ENCODE results near the gene GUCY1A2.
A peak's percentile ranks its signal among the peaks of the same experiment; 100 is the strongest.
"Not testable (repeated sequence)": the region's sequence is repeated elsewhere in the genome, so short reads cannot be mapped to it uniquely, and the experiment has no call there.

GUCY1A2 gene

DNA sequence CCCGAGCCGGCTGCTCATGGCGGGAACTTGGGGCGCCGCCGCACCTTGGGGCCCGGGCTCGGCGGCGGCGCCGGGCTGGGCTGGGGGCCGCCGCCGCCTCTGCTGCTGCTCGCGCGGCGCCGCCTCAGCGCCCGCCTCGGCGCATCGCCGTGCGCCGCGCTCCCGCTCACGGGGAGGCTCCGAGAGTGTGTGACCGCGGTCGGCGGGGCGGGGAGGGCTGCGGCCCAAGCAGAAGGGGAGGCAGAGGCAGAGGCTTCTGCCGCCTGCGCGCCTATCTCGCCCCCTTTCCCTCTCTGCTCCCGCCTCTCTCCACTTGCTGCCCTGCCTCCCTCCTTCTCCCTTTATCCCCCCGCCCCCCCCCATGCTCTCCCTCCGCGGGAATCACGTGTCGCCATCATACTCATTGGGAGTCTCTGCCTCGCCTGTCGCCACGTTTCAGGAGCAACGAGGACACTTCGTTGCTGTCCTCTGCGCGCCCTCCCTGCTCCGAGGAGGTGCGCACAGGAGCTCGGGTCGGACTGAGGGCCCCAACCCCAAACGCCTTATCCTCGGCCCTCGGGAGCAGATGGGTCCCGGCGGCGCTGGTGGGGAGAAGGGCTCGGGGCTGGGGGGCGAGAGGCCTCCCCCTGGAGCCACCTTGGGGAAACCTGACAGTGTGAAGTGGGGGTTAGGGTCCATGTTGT lies at the start of gene GUCY1A2:
TSS of gene GUCY1A2 (minus strand) at position 258 of the 683 bp plus-strand sequence. CDS start 421 bp downstream, outside the sequence.
- H3K27me3 ChIP-seq (ENCODE audit: control insufficient read depth in 1 of 2, insufficient read depth in 2 of 2, low read length in 2 of 2), result peaks cover 14 to 39% of the 10 kb centered on the region in 2 donors
- H3K36me3 ChIP-seq (ENCODE audit: insufficient read depth, low read length), result no peaks in the 10 kb centered on the region
- peaks cover 9% of the 10 kb centered on the region for H3K4me1 ChIP-seq (ENCODE audit: insufficient read depth, low read length)
- H3K9ac ChIP-seq (ENCODE audit: low read length), result no peak within 1 kb of the TSS
- H3K9me3 ChIP-seq (ENCODE audit: low read length), result no peaks in the 10 kb centered on the region
- peak within 1 kb of the TSS; percentile 11 to 50 for H3K4me3 ChIP-seq (ENCODE audit: low read depth in 1 of 2, low read length in 2 of 2)
- no peak within 1 kb of the TSS for H3K27ac ChIP-seq (ENCODE audit: low read depth, low read length)

DNA sequence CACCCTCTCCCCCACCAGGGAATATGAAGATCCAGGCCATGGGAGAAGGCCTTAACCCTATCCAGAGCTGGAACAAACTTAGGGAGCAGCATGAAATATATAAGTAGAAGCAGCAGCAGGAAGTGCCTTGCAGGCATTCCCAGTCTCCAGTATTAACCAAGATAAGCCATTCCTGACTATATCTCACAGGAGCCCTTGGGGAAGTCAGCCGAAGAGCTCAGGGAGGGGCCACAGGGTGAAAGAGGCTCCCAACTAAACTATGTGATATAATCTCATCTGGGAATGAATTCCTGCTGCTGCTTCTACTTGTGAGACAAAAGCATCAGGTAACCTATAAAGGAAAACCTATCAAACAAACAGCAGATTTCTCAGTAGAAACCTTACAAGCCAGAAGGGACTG lies 36.1 kb upstream of the GUCY1A2 start:
- H3K27ac ChIP-seq (ENCODE audit: low read depth, low read length), result no peak overlapping the region
- no peaks in the 10 kb centered on the region for H3K4me1 ChIP-seq (ENCODE audit: insufficient read depth, low read length)
- H3K36me3 ChIP-seq (ENCODE audit: insufficient read depth, low read length), result no peaks in the 10 kb centered on the region
- H3K4me3 ChIP-seq (ENCODE audit: low read depth in 1 of 2, low read length in 2 of 2), result no peak overlapping the region
- no peaks in the 10 kb centered on the region for H3K27me3 ChIP-seq (ENCODE audit: control insufficient read depth in 1 of 2, insufficient read depth in 2 of 2, low read length in 2 of 2)
- no peak overlapping the region for H3K9ac ChIP-seq (ENCODE audit: low read length)
- H3K9me3 ChIP-seq (ENCODE audit: low read length), result no peaks in the 10 kb centered on the region

DNA sequence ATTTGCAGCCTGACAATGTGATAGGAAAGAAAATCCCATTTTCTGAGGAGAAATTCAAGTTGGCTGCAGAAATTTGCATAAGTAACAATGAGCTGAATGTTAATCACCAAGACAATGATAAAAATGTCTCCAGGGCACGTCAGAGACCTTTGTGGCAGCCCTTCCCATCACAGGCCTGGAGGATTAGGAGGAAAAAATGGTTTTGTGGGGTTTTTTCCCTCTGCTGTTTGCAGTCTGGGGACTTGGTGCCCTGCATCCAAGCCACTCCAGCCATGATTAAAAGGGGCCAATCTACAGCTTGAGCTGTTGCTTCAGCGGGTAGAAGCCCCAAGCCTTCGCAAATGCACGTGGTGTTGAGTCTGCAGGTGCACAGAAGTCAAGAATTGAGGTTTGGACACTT lies 33.1 kb upstream of the GUCY1A2 start:
- not testable (repeated sequence) for H3K9me3 ChIP-seq (ENCODE audit: low read length); H3K36me3 ChIP-seq (ENCODE audit: insufficient read depth, low read length); H3K4me3 ChIP-seq (ENCODE audit: low read depth in 1 of 2, low read length in 2 of 2); H3K4me1 ChIP-seq (ENCODE audit: insufficient read depth, low read length); H3K9ac ChIP-seq (ENCODE audit: low read length); H3K27ac ChIP-seq (ENCODE audit: low read depth, low read length); H3K27me3 ChIP-seq (ENCODE audit: control insufficient read depth in 1 of 2, insufficient read depth in 2 of 2, low read length in 2 of 2)

GRCh38 chr11:107050899-107051298 lies 32.6 kb upstream of the GUCY1A2 start:
- H3K4me1 ChIP-seq (ENCODE audit: insufficient read depth, low read length); H3K9me3 ChIP-seq (ENCODE audit: low read length); H3K36me3 ChIP-seq (ENCODE audit: insufficient read depth, low read length); H3K4me3 ChIP-seq (ENCODE audit: low read depth in 1 of 2, low read length in 2 of 2); H3K27me3 ChIP-seq (ENCODE audit: control insufficient read depth in 1 of 2, insufficient read depth in 2 of 2, low read length in 2 of 2); H3K9ac ChIP-seq (ENCODE audit: low read length); H3K27ac ChIP-seq (ENCODE audit: low read depth, low read length): not testable (repeated sequence)

GRCh38 chr11:107050121-107050520 lies 31.8 kb upstream of the GUCY1A2 start:
- H3K9me3 ChIP-seq (ENCODE audit: low read length), result no peaks in the 10 kb centered on the region
- no peak overlapping the region for H3K9ac ChIP-seq (ENCODE audit: low read length)
- H3K4me1 ChIP-seq (ENCODE audit: insufficient read depth, low read length), result no peaks in the 10 kb centered on the region
- H3K4me3 ChIP-seq (ENCODE audit: low read depth in 1 of 2, low read length in 2 of 2), result no peak overlapping the region
- no peak overlapping the region for H3K27ac ChIP-seq (ENCODE audit: low read depth, low read length)
- H3K27me3 ChIP-seq (ENCODE audit: control insufficient read depth in 1 of 2, insufficient read depth in 2 of 2, low read length in 2 of 2), result no peaks in the 10 kb centered on the region
- no peaks in the 10 kb centered on the region for H3K36me3 ChIP-seq (ENCODE audit: insufficient read depth, low read length)

GRCh38 chr11:107044503-107044902 lies 26.2 kb upstream of the GUCY1A2 start:
- H3K27ac ChIP-seq (ENCODE audit: low read depth, low read length), result no peak overlapping the region
- no peaks in the 10 kb centered on the region for H3K9me3 ChIP-seq (ENCODE audit: low read length)
- H3K4me1 ChIP-seq (ENCODE audit: insufficient read depth, low read length), result no peaks in the 10 kb centered on the region

DNA sequence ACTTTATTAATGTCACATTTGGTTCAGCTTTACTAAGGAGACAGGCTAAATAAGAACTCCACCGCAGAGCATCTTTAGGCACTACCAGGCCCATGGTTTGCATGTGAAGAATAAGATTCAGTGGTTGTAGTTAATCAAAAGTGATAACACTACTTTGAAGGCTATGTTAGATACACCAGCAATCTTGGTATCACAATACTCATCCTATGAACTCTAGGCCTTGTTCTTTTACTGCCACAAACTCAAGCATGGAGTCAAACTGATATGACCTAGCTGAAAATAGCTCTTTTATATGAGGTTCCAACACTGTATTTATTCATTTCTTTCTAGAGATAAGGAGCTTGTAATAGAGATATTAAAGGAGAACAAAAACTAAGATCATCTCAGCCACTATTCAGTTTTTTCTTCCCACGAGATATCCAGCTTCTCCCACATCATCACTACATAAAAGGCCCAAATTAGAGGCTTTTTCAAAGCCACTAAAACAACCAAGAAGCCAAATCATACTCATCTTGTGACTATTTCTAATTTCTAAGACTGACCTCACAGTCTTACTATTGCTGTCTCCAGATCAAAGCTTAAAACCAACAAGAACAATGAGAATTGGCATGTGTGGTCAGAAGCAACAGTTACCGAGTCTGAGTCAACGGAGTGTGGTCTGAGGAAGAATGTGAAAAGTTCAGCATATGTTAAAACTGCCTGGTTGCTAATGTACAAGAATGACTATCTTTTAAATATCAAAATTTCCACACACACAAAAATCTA lies 25.1 kb upstream of the GUCY1A2 start:
- H3K4me1 ChIP-seq (ENCODE audit: insufficient read depth, low read length), result no peaks in the 10 kb centered on the region
- H3K9ac ChIP-seq (ENCODE audit: low read length), result no peak overlapping the region
- H3K27me3 ChIP-seq (ENCODE audit: control insufficient read depth in 1 of 2, insufficient read depth in 2 of 2, low read length in 2 of 2), result no peaks in the 10 kb centered on the region
- H3K9me3 ChIP-seq (ENCODE audit: low read length), result no peaks in the 10 kb centered on the region
- no peaks in the 10 kb centered on the region for H3K36me3 ChIP-seq (ENCODE audit: insufficient read depth, low read length)
- no peak overlapping the region for H3K4me3 ChIP-seq (ENCODE audit: low read depth in 1 of 2, low read length in 2 of 2)
- no peak overlapping the region for H3K27ac ChIP-seq (ENCODE audit: low read depth, low read length)

More at GRCh38 chr11:107044503-107044902, 26.2 kb upstream of the GUCY1A2 start:
- H3K4me3 ChIP-seq (ENCODE audit: low read depth in 1 of 2, low read length in 2 of 2), result no peak overlapping the region
- no peak overlapping the region for H3K9ac ChIP-seq (ENCODE audit: low read length)
- H3K27me3 ChIP-seq (ENCODE audit: control insufficient read depth in 1 of 2, insufficient read depth in 2 of 2, low read length in 2 of 2), result no peaks in the 10 kb centered on the region
- no peaks in the 10 kb centered on the region for H3K36me3 ChIP-seq (ENCODE audit: insufficient read depth, low read length)

DNA sequence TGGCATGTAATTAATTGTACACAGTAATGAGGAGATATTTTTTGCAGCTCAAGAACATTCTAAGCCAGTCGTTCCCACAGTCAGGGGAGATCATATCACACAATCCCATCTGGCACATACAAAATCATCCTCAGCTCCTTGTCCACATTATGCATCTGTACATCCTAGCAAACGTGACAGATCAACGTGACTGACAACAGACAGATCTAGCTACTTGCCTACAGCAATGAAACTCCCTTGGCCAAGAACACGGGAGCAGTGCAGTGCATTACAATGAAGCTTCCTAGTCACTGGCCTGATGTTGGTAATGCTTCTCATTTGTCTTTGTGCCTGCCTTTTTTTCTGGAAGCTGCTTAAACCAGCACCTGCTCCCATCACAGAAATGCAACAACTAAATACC lies 24.5 kb upstream of the GUCY1A2 start:
- Histone ChIP-seq H3K9ac (ENCODE audit: low read length) (no peak overlapping the region), H3K9me3 (ENCODE audit: low read length) (no peaks in the 10 kb centered on the region), H3K36me3 (ENCODE audit: insufficient read depth, low read length) (no peaks in the 10 kb centered on the region), H3K4me1 (ENCODE audit: insufficient read depth, low read length) (no peaks in the 10 kb centered on the region), H3K27me3 (ENCODE audit: control insufficient read depth in 1 of 2, insufficient read depth in 2 of 2, low read length in 2 of 2) (no peaks in the 10 kb centered on the region), H3K4me3 (ENCODE audit: low read depth in 1 of 2, low read length in 2 of 2) (no peak overlapping the region), H3K27ac (ENCODE audit: low read depth, low read length) (no peak overlapping the region)

DNA sequence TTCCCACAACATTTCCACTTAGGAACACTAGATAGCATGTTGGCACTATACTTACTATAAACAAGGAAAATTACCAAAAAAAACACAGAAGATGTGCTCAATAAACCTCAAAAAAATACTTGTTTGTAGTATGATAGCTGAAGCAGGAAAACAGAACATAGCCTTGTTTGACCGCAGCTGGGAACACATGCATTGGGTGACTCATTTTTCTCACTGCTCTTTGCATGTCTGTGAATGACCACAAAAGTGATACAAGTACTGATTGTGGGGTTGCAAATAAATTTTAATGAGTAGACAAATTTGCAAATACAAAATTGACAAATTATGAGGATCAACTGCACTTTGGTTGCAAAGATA lies 22.8 kb upstream of the GUCY1A2 start:
- H3K9ac ChIP-seq (ENCODE audit: low read length), result no peak overlapping the region
- H3K4me3 ChIP-seq (ENCODE audit: low read depth in 1 of 2, low read length in 2 of 2), result no peak overlapping the region
- no peaks in the 10 kb centered on the region for H3K9me3 ChIP-seq (ENCODE audit: low read length)
- no peaks in the 10 kb centered on the region for H3K4me1 ChIP-seq (ENCODE audit: insufficient read depth, low read length)
- no peak overlapping the region for H3K27ac ChIP-seq (ENCODE audit: low read depth, low read length)
- no peaks in the 10 kb centered on the region for H3K36me3 ChIP-seq (ENCODE audit: insufficient read depth, low read length)
- H3K27me3 ChIP-seq (ENCODE audit: control insufficient read depth in 1 of 2, insufficient read depth in 2 of 2, low read length in 2 of 2), result no peaks in the 10 kb centered on the region

GRCh38 chr11:107040433-107041087 lies 22.3 kb upstream of the GUCY1A2 start:
- H3K4me1 ChIP-seq (ENCODE audit: insufficient read depth, low read length), result no peaks in the 10 kb centered on the region
- H3K9me3 ChIP-seq (ENCODE audit: low read length), result no peaks in the 10 kb centered on the region
- H3K4me3 ChIP-seq (ENCODE audit: low read depth in 1 of 2, low read length in 2 of 2), result no peak overlapping the region
- no peaks in the 10 kb centered on the region for H3K27me3 ChIP-seq (ENCODE audit: control insufficient read depth in 1 of 2, insufficient read depth in 2 of 2, low read length in 2 of 2)
- H3K27ac ChIP-seq (ENCODE audit: low read depth, low read length), result no peak overlapping the region
- H3K9ac ChIP-seq (ENCODE audit: low read length), result no peak overlapping the region
- no peaks in the 10 kb centered on the region for H3K36me3 ChIP-seq (ENCODE audit: insufficient read depth, low read length)

DNA sequence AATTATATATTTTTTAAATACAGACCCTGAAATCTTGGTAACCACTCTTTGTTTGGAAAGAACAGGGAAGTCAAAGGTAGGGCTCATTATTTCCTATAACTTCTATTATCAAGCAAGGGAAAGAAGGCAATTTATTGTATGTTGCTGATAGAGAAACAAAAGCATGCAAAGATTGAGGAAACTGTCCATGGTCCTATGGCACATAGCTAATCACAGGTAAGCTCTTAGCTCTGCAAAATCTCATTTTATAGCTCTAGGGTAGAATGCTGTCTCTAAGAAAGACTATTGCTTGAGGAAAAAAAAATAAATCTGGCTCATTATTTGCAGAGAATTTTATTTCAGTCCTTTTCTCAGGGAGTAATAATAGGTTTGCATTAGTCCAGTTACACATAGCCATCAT lies 7.4 kb upstream of the GUCY1A2 start:
- H3K9me3 ChIP-seq (ENCODE audit: low read length), result no peaks in the 10 kb centered on the region
- no peaks in the 10 kb centered on the region for H3K4me1 ChIP-seq (ENCODE audit: insufficient read depth, low read length)
- H3K27me3 ChIP-seq (ENCODE audit: control insufficient read depth in 1 of 2, insufficient read depth in 2 of 2, low read length in 2 of 2), result peaks cover 4 to 12% of the 10 kb centered on the region in 2 donors
- H3K4me3 ChIP-seq (ENCODE audit: low read depth in 1 of 2, low read length in 2 of 2), result no peak overlapping the region
- H3K9ac ChIP-seq (ENCODE audit: low read length), result no peak overlapping the region
- no peaks in the 10 kb centered on the region for H3K36me3 ChIP-seq (ENCODE audit: insufficient read depth, low read length)
- H3K27ac ChIP-seq (ENCODE audit: low read depth, low read length), result no peak overlapping the region
